Esophagus muscularis mucosa (tissue), 4 donors: ENCODE results near the gene NCOA1. TPM values are rescaled to one million over a fixed set of nuclear protein-coding genes. Genes with fewer than 3 reads are reported as not detected.

Source experiments
- DNase-seq: peaks from one replicate; pipeline ENCODE4 v3.0.0-alpha.2; 2017; ENCODE audit errors: extremely low spot score
- H3K27ac ChIP-seq, 4 donors: fragments of 200-600 bp; sonication (generic); replicated peaks in 1 of 4; 1 replicate in 3 of 4; 2 replicates in 1 of 4; pipeline ENCODE4 v1.5.1; 2016 to 2019; ENCODE audit warnings: mild to moderate bottlenecking in 1 of 4
- H3K27me3 ChIP-seq, 4 donors: fragments of 200-600 bp; sonication (generic); one replicate each; pipeline versions ENCODE4 v1.5.1 to v1.6.0; 2016 to 2019
- H3K36me3 ChIP-seq, 4 donors: fragments of 200-600 bp; sonication (generic); one replicate each; pipeline ENCODE4 v1.5.1; 2016 to 2019
- H3K4me1 ChIP-seq, 4 donors: fragments of 200-600 bp; sonication (generic); one replicate each; pipeline ENCODE4 v1.5.1; 2016 to 2019
- H3K4me3 ChIP-seq, 4 donors: fragments of 200-600 bp; sonication (generic); 1 replicate in 2 of 4; 2 replicates in 2 of 4; pipeline ENCODE4 v1.5.1; 2016 to 2019; ENCODE audit warnings: mild to moderate bottlenecking in 4 of 4, moderate library complexity in 1 of 4
- H3K9me3 ChIP-seq, 4 donors: fragments of 200-600 bp; sonication (generic); 1 replicate in 3 of 4; 2 replicates in 1 of 4; pipeline ENCODE4 v1.5.1; 2016 to 2019
- EP300 ChIP-seq: sonication (generic); formaldehyde crosslinking; IDR thresholded peaks from one replicate; pipeline ENCODE4 v1.6.1; 2017; ENCODE audit warnings: antibody characterized with exemption
- POLR2A ChIP-seq: fragments of 450-650 bp; IDR thresholded peaks from one replicate; pipeline ENCODE4 v1.6.1; 2017; ENCODE audit warnings: antibody characterized with exemption, moderate library complexity, mild to moderate bottlenecking, low read depth
- POLR2AphosphoS5 ChIP-seq, 2 donors: sonication (generic); formaldehyde crosslinking; IDR thresholded peaks; one replicate each; pipeline ENCODE4 v1.6.1; 2017; ENCODE audit warnings: antibody characterized with exemption in 2 of 2
- WGBS: methylation state at CpG from one replicate; pipeline ENCODE4 v1.1.5; 2018; 5-methylcytosine and 5-hydroxymethylcytosine counted together
- intact Hi-C: fragments of 100-400 bp; cut with DNase I; formaldehyde crosslinking; loops from one replicate; pipeline ENCODE4 v1.15.1; 2023
- total RNA-seq, 4 donors: library from RNA; depleted of rRNA; stranded (reverse); fragments of >200 nt; gene quantifications; one replicate each; pipeline versions ENCODE4 v1.1.0 to v1.2.1, GENCODE V29; 2016
- TF ChIP-seq, protein P1 (sequence below), 3 experiments: fragments of 200-600 bp in 2 of 3; fragments of 450-650 bp in 1 of 3; sonication (generic) in 2 of 3; IDR thresholded peaks; one replicate each; pipeline ENCODE4 v1.5.1; 2017 to 2019; ENCODE audit warnings: antibody characterized with exemption in 3 of 3, mild to moderate bottlenecking in 2 of 3, moderate library complexity in 1 of 3

The NCOA1 gene
- total RNA-seq, 4 donors from 2014 or later, result 43.9 to 49.4 (median 47.3) TPM

DNA sequence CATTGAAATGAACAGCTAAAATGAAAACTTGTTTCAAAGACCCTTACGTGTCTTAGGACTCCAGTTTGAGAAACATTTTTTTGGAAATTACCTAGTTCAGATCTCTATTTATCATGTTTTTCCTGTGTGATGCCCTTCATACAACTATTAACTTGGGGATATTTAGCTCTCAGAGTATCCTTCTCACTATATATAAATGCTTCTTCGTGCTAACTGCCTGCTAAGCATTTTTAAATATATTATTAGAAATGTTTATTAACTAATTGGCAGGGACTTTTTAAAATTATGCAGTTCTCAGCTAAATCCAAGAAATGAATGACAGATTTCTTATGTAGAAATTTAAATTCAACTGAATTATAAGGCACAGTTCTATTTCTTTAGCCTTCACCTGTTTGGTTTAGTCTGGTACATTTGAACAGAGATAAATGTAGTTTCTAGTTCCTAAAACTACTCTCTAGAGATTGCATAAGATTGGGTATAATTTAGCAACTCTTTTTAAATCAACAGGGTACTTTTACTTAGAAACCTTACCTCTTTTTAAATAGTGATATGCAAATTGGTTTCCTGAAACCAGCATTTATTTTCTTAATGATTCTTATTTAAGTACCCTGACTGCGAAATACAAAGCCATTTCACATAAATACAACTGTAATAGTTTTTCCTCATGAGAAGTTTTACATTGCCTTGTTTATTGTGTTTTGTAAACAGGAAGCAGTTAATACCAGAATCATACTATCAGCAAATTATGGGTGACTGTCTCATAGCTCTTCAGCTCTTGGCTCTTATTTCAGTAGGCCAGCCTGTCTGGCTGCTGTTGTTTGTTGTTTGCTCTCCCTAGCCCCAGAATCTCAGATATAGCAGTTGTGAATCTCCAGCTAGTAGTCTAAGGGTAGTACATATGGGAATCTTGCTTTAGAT lies 161.5 kb downstream of the NCOA1 start:
- Histone ChIP-seq H3K4me1 (peaks cover 0 to 15% (median 10%) of the 10 kb centered on the region in 4 donors), H3K36me3 (no peaks in the 10 kb centered on the region), H3K27ac (no peak overlapping the region), H3K4me3 (no peak overlapping the region), H3K27me3 (no peaks in the 10 kb centered on the region), H3K9me3 (no peaks in the 10 kb centered on the region)
- intact Hi-C loops, result no loop called here
- DNase-seq, result no peak
- no peak for TF ChIP-seq POLR2AphosphoS5 (IDR thresholded peaks at IDR 0.05)
- 90% methylated on average over 3 of the region's 3 CpGs for WGBS

GRCh38 chr2:24657818-24658217 lies 166.8 kb downstream of the NCOA1 start:
- H3K4me1 ChIP-seq, result peaks cover 10 to 25% (median 24%) of the 10 kb centered on the region in 4 donors
- DNase-seq, result no peak
- H3K36me3 ChIP-seq, result peaks cover 0 to 4% (median 0%) of the 10 kb centered on the region in 4 donors
- H3K4me3 ChIP-seq, result no peak overlapping the region
- no peak overlapping the region for H3K27ac ChIP-seq
- H3K27me3 ChIP-seq, result no peaks in the 10 kb centered on the region
- intact Hi-C loops, result no loop called here
- H3K9me3 ChIP-seq, result no peaks in the 10 kb centered on the region
- 36% methylated on average over 2 of the region's 2 CpGs for WGBS
- TF ChIP-seq, protein P1, sequence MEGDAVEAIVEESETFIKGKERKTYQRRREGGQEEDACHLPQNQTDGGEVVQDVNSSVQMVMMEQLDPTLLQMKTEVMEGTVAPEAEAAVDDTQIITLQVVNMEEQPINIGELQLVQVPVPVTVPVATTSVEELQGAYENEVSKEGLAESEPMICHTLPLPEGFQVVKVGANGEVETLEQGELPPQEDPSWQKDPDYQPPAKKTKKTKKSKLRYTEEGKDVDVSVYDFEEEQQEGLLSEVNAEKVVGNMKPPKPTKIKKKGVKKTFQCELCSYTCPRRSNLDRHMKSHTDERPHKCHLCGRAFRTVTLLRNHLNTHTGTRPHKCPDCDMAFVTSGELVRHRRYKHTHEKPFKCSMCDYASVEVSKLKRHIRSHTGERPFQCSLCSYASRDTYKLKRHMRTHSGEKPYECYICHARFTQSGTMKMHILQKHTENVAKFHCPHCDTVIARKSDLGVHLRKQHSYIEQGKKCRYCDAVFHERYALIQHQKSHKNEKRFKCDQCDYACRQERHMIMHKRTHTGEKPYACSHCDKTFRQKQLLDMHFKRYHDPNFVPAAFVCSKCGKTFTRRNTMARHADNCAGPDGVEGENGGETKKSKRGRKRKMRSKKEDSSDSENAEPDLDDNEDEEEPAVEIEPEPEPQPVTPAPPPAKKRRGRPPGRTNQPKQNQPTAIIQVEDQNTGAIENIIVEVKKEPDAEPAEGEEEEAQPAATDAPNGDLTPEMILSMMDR (IDR thresholded peaks at IDR 0.05), result no peak
- no peak for TF ChIP-seq POLR2A
- no peak for TF ChIP-seq EP300
- no peak for TF ChIP-seq POLR2AphosphoS5 (IDR thresholded peaks at IDR 0.05)

- Histone ChIP-seq H3K4me1 (peaks cover 10 to 25% (median 24%) of the 10 kb centered on the region in 4 donors), H3K27me3 (no peaks in the 10 kb centered on the region), H3K36me3 (peaks cover 0 to 4% (median 0%) of the 10 kb centered on the region in 4 donors), H3K9me3 (no peaks in the 10 kb centered on the region), H3K27ac (no peak overlapping the region), H3K4me3 (no peak overlapping the region)
- TF ChIP-seq POLR2AphosphoS5 (IDR thresholded peaks at IDR 0.05) (no peak), POLR2A (no peak), EP300 (no peak)
- TF ChIP-seq, protein P1 (IDR thresholded peaks at IDR 0.05), result no peak
- 80% methylated on average over 4 of the region's 4 CpGs for WGBS
- DNase-seq, result no peak
- intact Hi-C loops, result no loop called here
Observed at GRCh38 chr2:24658531-24659202, 167.6 kb downstream of the NCOA1 start.

DNA sequence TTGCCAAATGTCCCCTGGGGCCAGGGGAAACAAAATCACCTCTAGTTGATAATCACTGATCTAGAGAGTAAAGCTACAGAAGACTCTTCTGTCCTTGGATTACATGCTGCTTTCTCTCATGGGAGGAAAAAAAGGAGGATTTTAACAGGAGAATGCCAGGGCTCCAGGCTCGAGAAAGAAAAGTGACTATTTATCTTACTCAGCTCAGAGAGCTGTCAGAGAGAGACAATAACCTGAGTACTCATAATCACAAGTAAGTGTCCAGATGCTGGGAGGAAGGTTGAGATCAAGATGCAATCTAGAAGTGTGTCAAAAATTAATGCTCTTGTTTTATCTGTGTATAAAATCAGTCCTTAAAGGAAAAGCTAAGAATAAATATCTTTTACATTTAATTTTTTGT lies 168.8 kb downstream of the NCOA1 start:
- intact Hi-C loops, result no loop called here
- H3K36me3 ChIP-seq, result peaks cover 0 to 4% (median 0%) of the 10 kb centered on the region in 4 donors
- no peaks in the 10 kb centered on the region for H3K27me3 ChIP-seq
- H3K4me1 ChIP-seq, result peaks cover 10 to 25% (median 24%) of the 10 kb centered on the region in 4 donors
- TF ChIP-seq EP300, result no peak
- TF ChIP-seq POLR2A, result no peak
- 23% methylated on average over 1 of the region's 1 CpG for WGBS
- no peak overlapping the region for H3K4me3 ChIP-seq
- H3K9me3 ChIP-seq, result no peaks in the 10 kb centered on the region
- H3K27ac ChIP-seq, result no peak overlapping the region
- DNase-seq, result no peak

GRCh38 chr2:24667542-24667941 lies 176.5 kb downstream of the NCOA1 start:
- Histone ChIP-seq H3K4me1 (no peaks in the 10 kb centered on the region), H3K27ac (no peak overlapping the region), H3K36me3 (peaks cover 0 to 18% (median 10%) of the 10 kb centered on the region in 4 donors), H3K9me3 (no peaks in the 10 kb centered on the region), H3K27me3 (no peaks in the 10 kb centered on the region), H3K4me3 (no peak overlapping the region)
- intact Hi-C loops, result no loop called here
- WGBS, result 83% methylated on average over 1 of the region's 1 CpG
- no peak for DNase-seq
- TF ChIP-seq POLR2AphosphoS5 (IDR thresholded peaks at IDR 0.05) (no peak), POLR2A (no peak), EP300 (no peak)
- TF ChIP-seq, protein P1 (IDR thresholded peaks at IDR 0.05), result no peak
